Heart right ventricle (tissue), 16 donors: ENCODE results near the gene MAPKAP1. TPM values are rescaled to one million over a fixed set of nuclear protein-coding genes. Genes with fewer than 3 reads are reported as not detected.

Experiments used
- ATAC-seq, 8 donors: fragments of 200-7000 bp; cut with Tn5 transposase; one replicate each; pipeline ENCODE4 v1.9.1; 2020; ENCODE audit warnings: mild to moderate bottlenecking in 8 of 8, moderate library complexity in 8 of 8, moderate number of reproducible peaks in 1 of 8
- DNase-seq, 2 donors: peaks; one replicate each; pipeline ENCODE4 v3.0.0-alpha.2; 2020
- H3K27ac ChIP-seq, 10 donors: fragments of 200-600 bp; sonication (generic) in 2 of 10; one replicate each; pipeline versions ENCODE4 v1.5.0 to v1.8.0; 2020 to 2022; ENCODE audit warnings: mild to moderate bottlenecking in 3 of 10
- H3K27me3 ChIP-seq, 7 donors: fragments of 200-600 bp; one replicate each; pipeline ENCODE4 v1.8.0; 2021 to 2022; ENCODE audit warnings: mild to moderate bottlenecking in 2 of 7
- H3K36me3 ChIP-seq, 9 donors: fragments of 200-600 bp; sonication (generic) in 1 of 9; one replicate each; pipeline versions ENCODE4 v1.5.0 to v1.8.0; 2020 to 2022; ENCODE audit warnings: mild to moderate bottlenecking in 2 of 9
- H3K4me1 ChIP-seq, 9 donors: fragments of 200-600 bp; sonication (generic) in 1 of 9; one replicate each; pipeline versions ENCODE4 v1.5.0 to v1.8.0; 2020 to 2022; ENCODE audit warnings: mild to moderate bottlenecking in 4 of 9
- H3K4me3 ChIP-seq, 10 donors: fragments of 200-600 bp; sonication (generic) in 2 of 10; one replicate each; pipeline versions ENCODE4 v1.5.0 to v1.8.0; 2020 to 2022; ENCODE audit warnings: mild to moderate bottlenecking in 7 of 10, moderate library complexity in 2 of 10
- H3K9me3 ChIP-seq, 11 donors: fragments of 200-600 bp in 10 of 11; sonication (generic) in 2 of 11; one replicate each; pipeline versions ENCODE4 v1.5.0 to v1.8.0; 2013 to 2022; ENCODE audit warnings: mild to moderate bottlenecking in 2 of 11, control low read depth in 1 of 11, moderate library complexity in 1 of 11
- WGBS, 2 donors: extraction: QIAGEN DNeasy Blood & Tissue Kit; methylation state at CpG; one replicate each; pipeline ENCODE4 v1.1.7; 2013; ENCODE audit warnings: inconsistent platforms in 1 of 2; 5-methylcytosine and 5-hydroxymethylcytosine counted together
- intact Hi-C, 10 donors: fragments of 100-400 bp; cut with DNase I; formaldehyde crosslinking; loops; one replicate each; pipeline versions ENCODE4 v1.11.1 to v1.14.2; 2022
- polyA plus RNA-seq, 2 donors: library from polyadenylated mRNA; stranded (reverse); fragments of 200-250 nt; gene quantifications; one replicate each; pipeline ENCODE4 v1.2.3, GENCODE V29; 2013
- total RNA-seq, 10 donors: library from RNA; stranded (reverse); fragmentation: NEBNext Ultra II Directional in 3 of 10; extraction: Animal tissue kit (Norgen Biotek cat#: 25700) in 3 of 10; gene quantifications; one replicate each; pipeline versions ENCODE4 v1.2.1 to v1.2.4, GENCODE V29; 2021 to 2023
- TF ChIP-seq, protein P1 (sequence below), 9 donors: fragments of 200-600 bp; sonication (generic) in 2 of 9; IDR thresholded peaks; one replicate each; pipeline versions ENCODE4 v1.5.0 to v1.8.0; 2021 to 2022; ENCODE audit warnings: antibody characterized with exemption in 9 of 9, mild to moderate bottlenecking in 5 of 9, moderate library complexity in 1 of 9
- donor health status: Arrhythmogenic right ventricular cardiomyopathy.
- donor health status: ischemic (EF 13 %, LVEDD 7.1; RV severe dilation, severe dysfunction).
- donor health status: healthy with polysubstance abuse.
- donor health status: DM: no; HTN: yes; CAD: no.
- donor health status: DM: no; HTN: no; CAD: no.
- donor health status: ischemic (EF 25% LVEDD 6.9; RV normal size, moderate dysfunction).
- donor health status: ischemic (EF 25% LVEDD 5.7; RV mildly dilated, moderate dysfunction).
- donor health status: healthy.
- donor health status: DM: yes; HTN: yes; CAD: no.
- donor health status: Ischemic cardiomyopathy.
- donor health status: ischemic (EF 35%, LVEDD 5.7; RV mildly dilated, moderate dysfunction).
- donor health status: nonischemic (EF 11% LVEDD 7.7; RV severe dilation, severe dysfunction).
- donor health status: DM: yes; HTN: yes; CAD: no.
- donor health status: PGD.
- donor health status: ischemic (EF 29% LVEDD 5.4; RV normal size, mild dysfunction).
- donor health status: nonischemic (EF 23%, LVEDD 6.1; RV moderate dilation, normal function).

Gene MAPKAP1
- total and polyA plus RNA-seq, 12 donors = 102 to 143 (median 116) TPM

DNA sequence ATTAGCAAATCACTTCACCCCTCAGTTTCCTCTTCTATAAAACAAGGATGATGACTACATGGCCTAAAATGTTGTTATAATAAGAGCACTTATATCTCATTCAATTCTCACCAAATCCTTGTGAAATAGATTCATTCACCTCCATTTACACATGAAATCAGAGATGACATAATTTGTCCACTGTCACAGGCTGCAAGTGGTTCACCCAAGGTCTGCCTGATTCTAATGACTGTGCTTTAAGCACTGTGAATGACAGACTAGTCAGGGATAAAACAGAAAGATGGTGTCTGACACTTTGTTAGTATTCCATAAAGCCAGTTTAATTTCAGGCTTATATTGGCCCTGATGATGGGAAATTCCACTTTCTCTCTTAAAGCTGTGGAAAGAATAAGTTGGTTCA, 209.5 kb downstream of the MAPKAP1 start:
- Histone ChIP-seq H3K27me3 (no peaks in the 10 kb centered on the region), H3K36me3 (peaks cover 0 to 13% (median 0%) of the 10 kb centered on the region in 9 donors), H3K27ac (no peak overlapping the region), H3K4me3 (no peak overlapping the region), H3K4me1 (peaks cover 0 to 8% (median 0%) of the 10 kb centered on the region in 9 donors), H3K9me3 (peaks cover 0 to 11% (median 0%) of the 10 kb centered on the region in 11 donors)
- ATAC-seq (no peak), DNase-seq (no peak)
- TF ChIP-seq, protein P1, sequence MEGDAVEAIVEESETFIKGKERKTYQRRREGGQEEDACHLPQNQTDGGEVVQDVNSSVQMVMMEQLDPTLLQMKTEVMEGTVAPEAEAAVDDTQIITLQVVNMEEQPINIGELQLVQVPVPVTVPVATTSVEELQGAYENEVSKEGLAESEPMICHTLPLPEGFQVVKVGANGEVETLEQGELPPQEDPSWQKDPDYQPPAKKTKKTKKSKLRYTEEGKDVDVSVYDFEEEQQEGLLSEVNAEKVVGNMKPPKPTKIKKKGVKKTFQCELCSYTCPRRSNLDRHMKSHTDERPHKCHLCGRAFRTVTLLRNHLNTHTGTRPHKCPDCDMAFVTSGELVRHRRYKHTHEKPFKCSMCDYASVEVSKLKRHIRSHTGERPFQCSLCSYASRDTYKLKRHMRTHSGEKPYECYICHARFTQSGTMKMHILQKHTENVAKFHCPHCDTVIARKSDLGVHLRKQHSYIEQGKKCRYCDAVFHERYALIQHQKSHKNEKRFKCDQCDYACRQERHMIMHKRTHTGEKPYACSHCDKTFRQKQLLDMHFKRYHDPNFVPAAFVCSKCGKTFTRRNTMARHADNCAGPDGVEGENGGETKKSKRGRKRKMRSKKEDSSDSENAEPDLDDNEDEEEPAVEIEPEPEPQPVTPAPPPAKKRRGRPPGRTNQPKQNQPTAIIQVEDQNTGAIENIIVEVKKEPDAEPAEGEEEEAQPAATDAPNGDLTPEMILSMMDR (IDR thresholded peaks at IDR 0.05) = no peak
- intact Hi-C loops = loop anchor here in 1 of 10 donors (10.0 kb wide), 1 partner anchor 63 kb away; no protein-coding TSS in a partner anchor

DNA sequence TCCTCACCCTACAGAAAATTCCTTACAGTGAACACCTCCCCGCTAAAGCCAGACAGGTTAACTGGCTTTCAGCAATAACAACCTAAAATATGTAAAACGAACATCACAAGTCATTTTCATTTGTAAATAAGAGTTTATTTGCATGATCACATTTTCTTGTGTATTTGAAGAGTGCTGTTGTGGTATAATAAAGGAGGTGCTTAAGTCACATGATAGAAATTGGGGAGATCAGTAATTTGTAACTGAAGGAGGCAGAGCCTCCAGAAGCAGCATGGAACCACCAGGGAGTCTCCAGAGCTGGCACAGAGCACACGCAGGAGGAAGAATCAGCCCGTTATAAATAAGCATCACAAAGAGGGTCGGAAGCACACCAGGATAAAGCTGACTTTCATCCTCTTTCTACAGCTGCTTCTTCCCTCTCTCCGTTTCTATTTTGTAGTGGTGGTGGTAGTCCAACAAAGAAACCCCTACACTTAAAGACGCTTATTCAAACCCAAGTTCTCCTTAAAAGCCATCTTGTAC, 210.6 kb downstream of the MAPKAP1 start:
- DNase-seq (no peak), ATAC-seq (no peak)
- 90% methylated on average over 7 of the region's 7 CpGs for WGBS, 2 donors
- no peak overlapping the region for H3K27ac ChIP-seq
- H3K4me3 ChIP-seq = no peak overlapping the region
- H3K36me3 ChIP-seq = peaks cover 0 to 13% (median 0%) of the 10 kb centered on the region in 9 donors
- intact Hi-C loops = loop anchor here in 1 of 10 donors (10.0 kb wide), 1 partner anchor 62 kb away; no protein-coding TSS in a partner anchor
- H3K27me3 ChIP-seq = no peaks in the 10 kb centered on the region
- TF ChIP-seq, protein P1 (IDR thresholded peaks at IDR 0.05) = no peak
- peaks cover 0 to 3% (median 0%) of the 10 kb centered on the region in 11 donors for H3K9me3 ChIP-seq
- peaks cover 0 to 8% (median 0%) of the 10 kb centered on the region in 9 donors for H3K4me1 ChIP-seq

DNA sequence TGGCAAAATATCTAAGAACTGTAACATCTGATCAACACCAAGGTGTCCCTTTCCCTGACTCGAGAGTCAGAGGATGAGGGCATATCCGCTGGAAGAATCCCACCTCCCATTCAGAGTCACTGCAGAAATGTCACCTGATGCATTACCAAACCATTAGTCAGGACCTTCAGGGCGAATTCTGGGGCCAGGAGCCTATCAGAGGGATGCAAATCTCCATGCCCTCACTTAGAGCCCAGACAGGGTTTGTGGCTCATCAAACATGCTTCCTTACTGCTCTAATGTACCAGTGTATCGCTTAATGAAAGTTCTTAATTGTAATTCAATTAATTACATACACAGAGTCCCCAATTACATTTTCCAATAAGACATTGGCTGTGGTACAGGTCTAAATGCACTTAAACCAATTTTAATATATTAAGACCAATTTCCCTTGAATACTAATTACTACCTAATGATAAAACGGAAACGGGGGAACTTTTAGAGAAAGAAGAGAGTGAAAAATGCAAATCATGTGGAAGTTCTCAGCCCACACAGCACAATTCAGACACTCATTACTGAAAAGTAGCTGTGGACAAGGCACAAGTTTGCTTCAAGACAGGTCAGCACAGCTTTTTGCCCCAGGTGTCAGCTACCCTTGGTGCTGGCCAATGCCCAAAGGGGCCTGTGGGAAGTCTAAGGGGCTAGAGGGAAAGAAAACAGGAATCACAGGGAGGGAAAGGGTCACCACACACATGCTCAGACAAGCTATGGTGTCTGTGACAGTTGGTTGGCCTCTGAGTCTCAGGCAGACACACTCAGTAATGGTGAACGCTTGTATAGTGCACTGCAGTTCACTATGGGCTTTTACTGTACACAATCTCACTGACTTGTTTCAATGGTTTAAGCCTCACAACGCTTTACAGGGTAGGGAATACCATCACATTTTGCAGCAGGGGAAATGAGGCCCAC, 211.6 kb downstream of the MAPKAP1 start:
- Histone ChIP-seq H3K27ac (no peak overlapping the region), H3K9me3 (no peaks in the 10 kb centered on the region), H3K27me3 (no peaks in the 10 kb centered on the region), H3K4me3 (no peak overlapping the region), H3K4me1 (peaks cover 0 to 8% (median 0%) of the 10 kb centered on the region in 9 donors), H3K36me3 (peaks cover 0 to 6% (median 0%) of the 10 kb centered on the region in 9 donors)
- intact Hi-C loops = loop anchor here in 1 of 10 donors (10.0 kb wide), 1 partner anchor 61 kb away; no protein-coding TSS in a partner anchor
- DNase-seq (no peak), ATAC-seq (no peak)
- 85 to 92% methylated on average over 8 of the region's 8 CpGs for WGBS, 2 donors
- TF ChIP-seq, protein P1 (IDR thresholded peaks at IDR 0.05) = no peak

DNA sequence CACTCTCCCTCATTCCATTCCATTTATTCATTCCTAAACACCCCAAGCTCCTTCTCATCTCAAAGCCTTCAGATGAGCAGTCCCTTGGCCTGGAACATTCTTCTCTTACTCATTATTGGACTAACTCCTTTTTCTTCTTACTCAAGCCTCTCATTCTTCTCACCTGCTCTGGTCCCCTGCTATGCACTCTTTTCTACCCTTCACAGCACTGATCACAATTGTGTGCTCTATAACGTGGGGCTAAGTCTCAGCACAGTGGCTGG, 212.4 kb downstream of the MAPKAP1 start:
- TF ChIP-seq, protein P1 (IDR thresholded peaks at IDR 0.05) = no peak
- Histone ChIP-seq H3K4me1 (peaks cover 0 to 8% (median 0%) of the 10 kb centered on the region in 9 donors), H3K27me3 (no peaks in the 10 kb centered on the region), H3K27ac (no peak overlapping the region), H3K4me3 (no peak overlapping the region), H3K9me3 (no peaks in the 10 kb centered on the region), H3K36me3 (peaks cover 0 to 4% (median 0%) of the 10 kb centered on the region in 9 donors)
- 94 to 95% methylated on average over 1 of the region's 1 CpG for WGBS, 2 donors
- DNase-seq (no peak), ATAC-seq (no peak)
- intact Hi-C loops = loop anchor here in 1 of 10 donors (10.0 kb wide), 1 partner anchor 60 kb away; no protein-coding TSS in a partner anchor
